ENCODE results near the gene GIMAP8. TPM values are rescaled to one million over a fixed set of nuclear protein-coding genes. Genes with fewer than 3 reads are reported as not detected.

Gene GIMAP8
- total RNA-seq, 1 experiment from 2014 or later, result not detected

GRCh38 chr7:150434240-150434639 is 16.2 kb upstream of the GIMAP8 start:
- Histone ChIP-seq H3K9ac (ENCODE audit: extremely low read depth, insufficient read length, low read length) (no peak overlapping the region), H4K8ac (replicated peaks; ENCODE audit: insufficient read length, low read depth, low read length) (no peak overlapping the region)
- no peak for TF ChIP-seq CTCF (conservative IDR thresholded peaks at IDR 0.05)

More at GRCh38 chr7:150434240-150434639, 16.2 kb upstream of the GIMAP8 start:
- Histone ChIP-seq H3T11ph (ENCODE audit: low read length) (no peak overlapping the region), H3K79me2 (ENCODE audit: insufficient read depth, low read length) (no peaks in the 10 kb centered on the region), H3K18ac (ENCODE audit: insufficient read length, low read depth, low read length) (no peak overlapping the region), H3K9me3 (ENCODE audit: control insufficient read depth, low read depth, low read length) (no peaks in the 10 kb centered on the region), H3K79me1 (ENCODE audit: insufficient read depth, low read depth, low read length, poor library complexity, severe bottlenecking) (no peaks in the 10 kb centered on the region), H3K27me3 (ENCODE audit: insufficient read depth, low read length) (no peaks in the 10 kb centered on the region), H2BK20ac (ENCODE audit: low read depth, low read length, poor library complexity, severe bottlenecking) (no peak overlapping the region), H4K20me1 (ENCODE audit: control insufficient read depth, insufficient read depth, insufficient read length) (no peaks in the 10 kb centered on the region), H2AFZ (ENCODE audit: low read length) (no peak overlapping the region), H2BK15ac (ENCODE audit: low read depth, low read length) (no peak overlapping the region), H2AK5ac (ENCODE audit: insufficient read length, low read length) (no peak overlapping the region), H3K4me1 (ENCODE audit: insufficient read depth, low read length) (peaks cover under 1% of the 10 kb centered on the region), H3K4ac (ENCODE audit: low read depth, low read length) (no peak overlapping the region), H3K4me2 (ENCODE audit: insufficient read depth, insufficient read length, low read length) (no peak overlapping the region), H3K23ac (ENCODE audit: insufficient read length, low read depth, low read length) (no peak overlapping the region), H2BK12ac (ENCODE audit: insufficient read length, low read depth, low read length) (no peak overlapping the region), H3K27ac (ENCODE audit: insufficient read length, low read depth, low read length) (no peak overlapping the region), H4K91ac (ENCODE audit: insufficient read length, low read depth, low read length) (no peak overlapping the region), H3K56ac (ENCODE audit: insufficient read length, low read depth, low read length) (no peak overlapping the region), H3K14ac (ENCODE audit: insufficient read depth, low read length) (no peak overlapping the region), H2BK120ac (ENCODE audit: low read depth, low read length, poor library complexity, severe bottlenecking) (no peak overlapping the region), H2BK5ac (ENCODE audit: insufficient read length, low read length) (no peak overlapping the region), H3K23me2 (ENCODE audit: insufficient read length, low read depth, low read length, poor library complexity, severe bottlenecking) (no peaks in the 10 kb centered on the region), H4K5ac (ENCODE audit: insufficient read length, low read depth, low read length) (no peak overlapping the region)
- no peaks in the 10 kb centered on the region; a peak in 1 of 7 replicates for H3K36me3 Mint-ChIP-seq (ENCODE audit: insufficient read depth in 1 of 3, low read depth in 3 of 3)
- no peak for DNase-seq
- WGBS (ENCODE audit: extremely low coverage, insufficient read length, low lambda C conversion rate), result no CpG with 5 or more reads among the region's 8 CpGs
- no peak overlapping the region for H3K4me3 Mint-ChIP-seq
- H3K4me1 Mint-ChIP-seq, result peaks cover 4 to 6% of the 10 kb centered on the region in 2 experiments
- no peak overlapping the region for H3K27ac Mint-ChIP-seq
- H3K27me3 Mint-ChIP-seq (ENCODE audit: low read depth), result peaks cover 68% of the 10 kb centered on the region
- no peaks in the 10 kb centered on the region for H3K9me3 Mint-ChIP-seq

Measured in H9 (cell line).